ENCODE results near the gene DAB2.

DAB2 gene

GRCh38 chr5:39370555-39371366, 54.0 kb downstream of the DAB2 start:
- Histone ChIP-seq H3K36me3 (ENCODE audit: control insufficient read depth, insufficient read depth, low read length) (no peaks in the 10 kb centered on the region), H3K9ac (ENCODE audit: low read depth, low read length) (no peak overlapping the region), H3K4me1 (ENCODE audit: control insufficient read depth, insufficient read depth, low read length) (no peaks in the 10 kb centered on the region), H3K9me3 (ENCODE audit: control insufficient read depth, insufficient read depth, low read length) (no peaks in the 10 kb centered on the region), H3K27me3 (ENCODE audit: control insufficient read depth, insufficient read depth, low read length) (no peaks in the 10 kb centered on the region), H3K4me3 (ENCODE audit: low read depth, low read length) (no peak overlapping the region)

DNA sequence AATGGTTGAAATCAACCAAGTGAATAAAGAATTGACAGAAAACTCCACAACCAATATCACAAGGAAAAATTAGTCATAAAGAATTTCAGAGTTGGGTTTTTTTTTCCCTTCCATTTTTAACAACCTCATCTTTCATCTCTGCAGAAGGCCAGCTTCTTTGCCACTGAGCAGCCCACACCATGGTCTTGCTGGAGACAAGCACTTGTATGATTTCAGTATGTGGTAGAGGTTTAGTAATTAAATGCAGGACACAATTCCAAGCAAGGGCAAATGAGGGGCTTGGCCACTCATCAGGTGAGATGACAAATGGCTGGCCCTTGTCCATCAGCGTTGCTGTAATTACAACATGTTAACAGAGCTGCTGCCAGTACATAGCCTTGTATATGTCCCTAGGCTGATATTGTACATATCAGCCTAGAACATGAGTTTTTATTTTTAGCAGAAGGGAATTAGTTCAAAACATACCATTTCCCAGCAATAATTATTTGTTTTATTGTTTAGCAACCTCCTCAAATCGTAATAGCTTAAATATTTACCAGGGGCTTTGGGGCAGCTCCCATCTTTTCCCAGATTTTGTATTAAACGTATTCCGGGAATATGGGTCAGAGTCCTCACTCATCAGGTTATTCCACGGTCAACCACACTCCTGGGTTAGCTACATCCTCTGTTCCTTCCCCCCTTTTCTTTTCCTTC, 55.5 kb downstream of the DAB2 start:
- no peaks in the 10 kb centered on the region for H3K4me1 ChIP-seq (ENCODE audit: control insufficient read depth, insufficient read depth, low read length)
- no peaks in the 10 kb centered on the region for H3K27me3 ChIP-seq (ENCODE audit: control insufficient read depth, insufficient read depth, low read length)
- no peaks in the 10 kb centered on the region for H3K36me3 ChIP-seq (ENCODE audit: control insufficient read depth, insufficient read depth, low read length)
- no peak overlapping the region for H3K4me3 ChIP-seq (ENCODE audit: low read depth, low read length)
- no peak overlapping the region for H3K9ac ChIP-seq (ENCODE audit: low read depth, low read length)
- H3K9me3 ChIP-seq (ENCODE audit: control insufficient read depth, insufficient read depth, low read length) = no peaks in the 10 kb centered on the region

DNA sequence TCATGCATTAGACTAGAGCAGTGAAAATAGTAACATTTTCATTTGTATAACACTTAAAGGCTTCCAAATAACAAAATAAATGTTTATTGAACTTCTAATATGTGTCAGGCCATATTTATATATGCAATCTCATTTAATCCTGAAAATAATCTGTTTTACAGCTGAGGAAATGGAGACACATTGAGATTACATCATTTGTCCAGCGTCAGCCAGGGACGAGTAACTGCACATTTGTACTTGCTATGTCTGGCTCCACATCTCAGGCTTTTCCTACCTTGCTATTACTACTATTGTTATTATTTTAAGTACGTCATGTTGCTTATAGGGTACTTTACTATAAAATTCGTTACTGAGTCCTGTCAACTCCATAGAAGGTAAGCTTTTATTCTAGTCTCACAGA, 56.7 kb downstream of the DAB2 start:
- no peaks in the 10 kb centered on the region for H3K27me3 ChIP-seq (ENCODE audit: control insufficient read depth, insufficient read depth, low read length)
- no peak overlapping the region for H3K9ac ChIP-seq (ENCODE audit: low read depth, low read length)
- no peaks in the 10 kb centered on the region for H3K36me3 ChIP-seq (ENCODE audit: control insufficient read depth, insufficient read depth, low read length)
- no peaks in the 10 kb centered on the region for H3K9me3 ChIP-seq (ENCODE audit: control insufficient read depth, insufficient read depth, low read length)
- no peaks in the 10 kb centered on the region for H3K4me1 ChIP-seq (ENCODE audit: control insufficient read depth, insufficient read depth, low read length)
- no peak overlapping the region for H3K4me3 ChIP-seq (ENCODE audit: low read depth, low read length)

DNA sequence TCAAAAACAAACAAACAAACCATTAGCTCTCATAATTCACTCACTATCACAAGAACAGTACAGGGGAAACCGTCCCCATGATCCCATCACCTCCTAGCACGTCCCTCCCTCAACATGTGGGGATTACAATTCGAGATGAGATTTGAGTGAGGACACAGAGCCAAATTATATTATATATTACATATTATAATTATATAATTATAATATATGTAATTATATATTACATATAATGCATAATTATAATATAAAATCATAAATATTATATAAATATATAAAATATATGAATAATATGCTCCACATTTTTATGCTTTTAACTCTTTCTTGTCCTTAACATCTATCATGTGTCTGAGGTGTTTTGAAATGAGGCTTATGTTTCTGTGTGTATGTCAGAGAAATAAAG, 57.1 kb downstream of the DAB2 start:
- Histone ChIP-seq H3K9ac (ENCODE audit: low read depth, low read length) (no peak overlapping the region), H3K4me1 (ENCODE audit: control insufficient read depth, insufficient read depth, low read length) (no peaks in the 10 kb centered on the region), H3K27me3 (ENCODE audit: control insufficient read depth, insufficient read depth, low read length) (no peaks in the 10 kb centered on the region), H3K36me3 (ENCODE audit: control insufficient read depth, insufficient read depth, low read length) (no peaks in the 10 kb centered on the region), H3K9me3 (ENCODE audit: control insufficient read depth, insufficient read depth, low read length) (no peaks in the 10 kb centered on the region), H3K4me3 (ENCODE audit: low read depth, low read length) (no peak overlapping the region)

DNA sequence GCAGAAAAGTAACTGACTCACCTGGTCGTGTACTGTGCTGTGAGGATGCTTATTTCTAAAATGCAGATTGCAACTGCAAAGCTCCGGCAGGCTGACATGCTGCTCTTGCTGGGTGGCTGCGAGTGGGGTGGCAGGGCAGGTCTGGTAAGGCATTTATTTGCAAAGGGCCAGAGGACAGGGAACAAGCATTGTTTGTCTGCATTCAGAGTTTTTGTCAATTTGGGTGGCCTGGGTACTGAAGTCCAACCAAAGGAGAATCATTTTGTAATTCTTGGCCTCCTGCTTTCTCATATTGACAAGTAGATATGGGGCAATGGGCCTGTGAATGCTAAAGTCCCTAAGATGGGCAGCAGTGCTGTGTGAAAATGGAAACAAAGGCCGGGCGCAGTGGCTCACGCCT, 60.4 kb downstream of the DAB2 start, which contains the start of gene C9:
Gene C9 (minus strand): TSS at position 129 of the 400 bp plus-strand sequence. CDS start 31 bp downstream, at position 98.
- no peaks in the 10 kb centered on the region for H3K36me3 ChIP-seq (ENCODE audit: control insufficient read depth, insufficient read depth, low read length)
- no peaks in the 10 kb centered on the region for H3K4me1 ChIP-seq (ENCODE audit: control insufficient read depth, insufficient read depth, low read length)
- no peaks in the 10 kb centered on the region for H3K9me3 ChIP-seq (ENCODE audit: control insufficient read depth, insufficient read depth, low read length)
- no peaks in the 10 kb centered on the region for H3K27me3 ChIP-seq (ENCODE audit: control insufficient read depth, insufficient read depth, low read length)
- no peak within 1 kb of the TSS for H3K9ac ChIP-seq (ENCODE audit: low read depth, low read length)
- no peak within 1 kb of the TSS for H3K4me3 ChIP-seq (ENCODE audit: low read depth, low read length)

GRCh38 chr5:39363217-39363616, 61.6 kb downstream of the DAB2 start:
- no peaks in the 10 kb centered on the region for H3K4me1 ChIP-seq (ENCODE audit: control insufficient read depth, insufficient read depth, low read length)
- H3K9me3 ChIP-seq (ENCODE audit: control insufficient read depth, insufficient read depth, low read length) = no peaks in the 10 kb centered on the region
- no peaks in the 10 kb centered on the region for H3K36me3 ChIP-seq (ENCODE audit: control insufficient read depth, insufficient read depth, low read length)
- H3K4me3 ChIP-seq (ENCODE audit: low read depth, low read length) = no peak overlapping the region
- no peak overlapping the region for H3K9ac ChIP-seq (ENCODE audit: low read depth, low read length)
- H3K27me3 ChIP-seq (ENCODE audit: control insufficient read depth, insufficient read depth, low read length) = no peaks in the 10 kb centered on the region

DNA sequence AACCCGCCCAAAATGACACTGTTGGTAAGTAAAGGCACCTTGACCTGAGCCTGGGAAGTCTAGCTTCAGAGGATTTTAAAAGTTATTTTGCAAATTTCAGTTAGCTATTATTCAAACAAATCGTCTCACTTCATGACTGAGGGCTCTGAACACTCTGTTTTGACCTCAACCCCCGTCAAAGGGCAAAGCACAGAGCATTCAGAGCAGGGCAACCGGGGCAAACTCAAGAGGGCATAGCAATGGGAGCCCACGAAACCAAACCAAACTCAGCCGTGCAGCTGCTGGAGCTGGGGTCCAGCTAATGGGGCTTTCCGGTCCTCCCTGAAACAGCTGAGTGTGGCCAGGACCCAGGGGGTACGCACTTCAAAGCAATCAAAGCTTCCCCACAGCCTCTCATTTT, 62.1 kb downstream of the DAB2 start:
- H3K36me3 ChIP-seq (ENCODE audit: control insufficient read depth, insufficient read depth, low read length) = no peaks in the 10 kb centered on the region
- H3K4me3 ChIP-seq (ENCODE audit: low read depth, low read length) = no peak overlapping the region
- no peak overlapping the region for H3K9ac ChIP-seq (ENCODE audit: low read depth, low read length)
- no peaks in the 10 kb centered on the region for H3K27me3 ChIP-seq (ENCODE audit: control insufficient read depth, insufficient read depth, low read length)
- H3K9me3 ChIP-seq (ENCODE audit: control insufficient read depth, insufficient read depth, low read length) = no peaks in the 10 kb centered on the region
- H3K4me1 ChIP-seq (ENCODE audit: control insufficient read depth, insufficient read depth, low read length) = no peaks in the 10 kb centered on the region

- H3K4me3 ChIP-seq (ENCODE audit: low read depth, low read length) = no peak overlapping the region
- no peaks in the 10 kb centered on the region for H3K36me3 ChIP-seq (ENCODE audit: control insufficient read depth, insufficient read depth, low read length)
- H3K4me1 ChIP-seq (ENCODE audit: control insufficient read depth, insufficient read depth, low read length) = no peaks in the 10 kb centered on the region
- H3K9ac ChIP-seq (ENCODE audit: low read depth, low read length) = no peak overlapping the region
- H3K27me3 ChIP-seq (ENCODE audit: control insufficient read depth, insufficient read depth, low read length) = no peaks in the 10 kb centered on the region
- H3K9me3 ChIP-seq (ENCODE audit: control insufficient read depth, insufficient read depth, low read length) = no peaks in the 10 kb centered on the region
Measured at GRCh38 chr5:39361306-39361705, 63.5 kb downstream of the DAB2 start.

DNA sequence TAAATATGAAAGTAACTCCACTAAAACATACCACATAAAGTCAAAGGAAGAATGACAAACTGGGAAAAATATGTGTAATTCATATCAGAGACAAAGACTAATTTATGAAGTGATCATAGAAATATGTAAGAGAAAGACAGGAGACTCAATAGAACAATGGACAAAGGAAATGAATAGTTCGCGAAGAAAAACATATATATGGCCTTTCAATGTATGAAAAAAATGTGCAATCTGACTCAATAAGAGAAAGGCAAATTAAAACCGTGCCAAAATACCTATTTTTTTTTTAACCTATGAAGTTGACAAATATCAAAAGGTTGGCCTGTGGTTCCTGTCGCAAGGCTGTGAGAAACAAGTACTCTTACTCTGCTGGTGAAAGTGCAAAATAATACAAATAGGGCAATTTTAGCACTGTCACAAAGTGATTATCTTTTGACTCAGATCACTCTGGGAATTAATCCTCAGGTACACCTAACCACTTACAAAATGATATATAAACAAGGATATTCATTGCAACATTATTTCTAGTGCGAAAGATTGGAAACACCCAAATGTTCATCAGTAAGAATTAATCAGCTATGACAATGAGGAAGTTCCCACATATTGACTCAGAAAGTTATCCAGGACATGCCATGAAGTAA, 64.2 kb downstream of the DAB2 start:
- no peaks in the 10 kb centered on the region for H3K36me3 ChIP-seq (ENCODE audit: control insufficient read depth, insufficient read depth, low read length)
- H3K9ac ChIP-seq (ENCODE audit: low read depth, low read length) = no peak overlapping the region
- no peaks in the 10 kb centered on the region for H3K4me1 ChIP-seq (ENCODE audit: control insufficient read depth, insufficient read depth, low read length)
- no peaks in the 10 kb centered on the region for H3K27me3 ChIP-seq (ENCODE audit: control insufficient read depth, insufficient read depth, low read length)
- H3K4me3 ChIP-seq (ENCODE audit: low read depth, low read length) = no peak overlapping the region
- H3K9me3 ChIP-seq (ENCODE audit: control insufficient read depth, insufficient read depth, low read length) = no peaks in the 10 kb centered on the region

GRCh38 chr5:39356263-39356662, 68.5 kb downstream of the DAB2 start:
- no peaks in the 10 kb centered on the region for H3K9me3 ChIP-seq (ENCODE audit: control insufficient read depth, insufficient read depth, low read length)
- no peaks in the 10 kb centered on the region for H3K4me1 ChIP-seq (ENCODE audit: control insufficient read depth, insufficient read depth, low read length)
- H3K27me3 ChIP-seq (ENCODE audit: control insufficient read depth, insufficient read depth, low read length) = no peaks in the 10 kb centered on the region
- H3K36me3 ChIP-seq (ENCODE audit: control insufficient read depth, insufficient read depth, low read length) = no peaks in the 10 kb centered on the region
- no peak overlapping the region for H3K4me3 ChIP-seq (ENCODE audit: low read depth, low read length)
- H3K9ac ChIP-seq (ENCODE audit: low read depth, low read length) = no peak overlapping the region

GRCh38 chr5:39355324-39355723, 69.5 kb downstream of the DAB2 start:
- Histone ChIP-seq H3K4me3 (ENCODE audit: low read depth, low read length) (no peak overlapping the region), H3K36me3 (ENCODE audit: control insufficient read depth, insufficient read depth, low read length) (no peaks in the 10 kb centered on the region), H3K4me1 (ENCODE audit: control insufficient read depth, insufficient read depth, low read length) (no peaks in the 10 kb centered on the region), H3K9me3 (ENCODE audit: control insufficient read depth, insufficient read depth, low read length) (no peaks in the 10 kb centered on the region), H3K9ac (ENCODE audit: low read depth, low read length) (no peak overlapping the region), H3K27me3 (ENCODE audit: control insufficient read depth, insufficient read depth, low read length) (no peaks in the 10 kb centered on the region)

Data from iPS-15b (cell line).